ENCODE results near the gene JARID2. TPM values are rescaled to one million over a fixed set of nuclear protein-coding genes. Genes with fewer than 3 reads are reported as not detected.
A peak's percentile ranks its signal among the peaks of the same experiment; 100 is the strongest.

The JARID2 gene
- total RNA-seq, 1 donor from 2014 or later, result 17.9 TPM

DNA sequence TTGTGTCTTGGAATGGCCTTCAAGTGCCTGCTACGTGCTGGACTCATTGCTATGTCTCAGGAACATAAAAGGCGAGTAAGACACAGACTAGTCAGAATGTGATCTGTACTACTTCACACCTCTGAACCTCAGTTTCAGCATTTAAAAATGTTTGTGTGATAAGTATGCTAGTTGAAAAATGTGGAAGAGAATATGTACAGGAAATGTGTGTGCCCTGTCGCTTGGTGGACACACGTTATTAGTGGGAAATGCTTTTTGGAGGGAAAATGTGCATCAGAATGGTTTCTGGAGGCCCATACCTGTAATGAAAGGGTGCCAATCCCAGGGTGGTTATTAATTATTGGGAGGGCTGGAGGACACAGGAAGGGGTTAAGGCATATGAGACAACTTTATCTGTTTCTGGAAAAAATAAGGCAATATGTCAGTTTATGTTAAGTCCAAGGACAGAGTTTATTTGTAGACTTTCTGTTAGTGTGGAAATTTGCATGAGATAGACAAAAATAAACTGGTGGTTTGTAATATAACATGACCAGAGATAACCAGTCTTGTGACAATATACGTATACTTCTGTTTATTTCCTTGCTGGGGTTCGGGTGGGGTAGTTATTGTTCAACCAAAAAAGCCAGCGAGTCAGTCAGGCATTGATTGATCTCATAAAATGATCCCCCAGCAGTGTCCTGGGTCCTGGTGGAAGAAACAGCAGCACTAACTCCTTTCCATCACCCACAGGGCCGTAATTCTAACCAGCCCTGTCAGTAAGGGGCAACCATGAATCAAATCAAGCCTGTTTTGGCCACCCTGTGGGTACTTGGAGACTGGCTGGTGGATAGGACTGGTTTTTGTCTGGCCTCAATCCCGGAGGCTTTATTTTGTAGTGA, 117.9 kb downstream of the JARID2 start:
- no peaks in the 10 kb centered on the region for H3K9me3 ChIP-seq
- no peak overlapping the region for H3K27ac ChIP-seq
- H3K4me1 ChIP-seq, result peaks cover 35% of the 10 kb centered on the region
- TF ChIP-seq CTCF (IDR thresholded peaks at IDR 0.05), result no peak
- no peak for TF ChIP-seq POLR2AphosphoS5 (IDR thresholded peaks at IDR 0.05; ENCODE audit: insufficient read depth in 1 of 2, low read depth in 1 of 2)
- TF ChIP-seq POLR2A (IDR thresholded peaks at IDR 0.05), result no peak
- no peaks in the 10 kb centered on the region for H3K36me3 ChIP-seq
- H3K27me3 ChIP-seq, result no peaks in the 10 kb centered on the region
- intact Hi-C loops (cut with DNase I), result no loop called here
- DNase-seq (ENCODE audit: extremely low spot score in 2 of 2), result no peak
- no peak overlapping the region for H3K4me3 ChIP-seq

DNA sequence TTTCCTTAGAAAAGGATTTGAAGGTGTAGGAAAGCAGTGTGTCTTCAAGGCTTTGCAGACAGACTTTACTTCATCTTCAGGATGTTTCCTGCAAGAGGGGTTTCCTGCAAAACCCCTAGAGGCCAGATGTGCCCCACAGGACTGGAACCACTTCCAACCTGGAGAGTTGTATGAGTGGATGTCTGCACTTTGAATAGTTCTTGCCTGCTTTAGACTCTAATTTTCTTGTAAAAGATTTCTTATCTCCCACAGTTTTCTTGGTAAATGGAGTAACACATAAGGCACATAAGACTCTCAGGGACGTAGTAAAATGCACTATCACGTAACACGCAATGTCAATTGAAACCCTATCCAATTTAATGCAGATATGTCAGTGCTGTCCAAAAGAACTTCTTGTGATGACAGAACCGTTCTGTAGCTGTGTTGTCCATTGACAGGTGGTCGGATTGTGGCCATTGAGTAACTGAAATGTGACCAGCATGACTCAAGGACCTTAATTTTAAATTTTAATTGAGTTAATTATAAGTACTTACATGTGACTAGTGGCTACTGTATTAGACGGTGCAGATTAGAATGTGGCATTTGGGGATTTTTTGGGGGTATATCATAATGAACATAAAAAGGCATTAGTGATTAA, 118.7 kb downstream of the JARID2 start:
- intact Hi-C loops (cut with DNase I), result no loop called here
- Histone ChIP-seq H3K4me3 (no peak overlapping the region), H3K9me3 (no peaks in the 10 kb centered on the region), H3K36me3 (no peaks in the 10 kb centered on the region), H3K27ac (no peak overlapping the region), H3K27me3 (no peaks in the 10 kb centered on the region), H3K4me1 (peaks cover 37% of the 10 kb centered on the region)
- no peak for TF ChIP-seq POLR2AphosphoS5 (IDR thresholded peaks at IDR 0.05; ENCODE audit: insufficient read depth in 1 of 2, low read depth in 1 of 2)
- TF ChIP-seq POLR2A (IDR thresholded peaks at IDR 0.05), result no peak
- TF ChIP-seq CTCF (IDR thresholded peaks at IDR 0.05), result no peak
- DNase-seq (ENCODE audit: extremely low spot score in 2 of 2), result no peak

DNA sequence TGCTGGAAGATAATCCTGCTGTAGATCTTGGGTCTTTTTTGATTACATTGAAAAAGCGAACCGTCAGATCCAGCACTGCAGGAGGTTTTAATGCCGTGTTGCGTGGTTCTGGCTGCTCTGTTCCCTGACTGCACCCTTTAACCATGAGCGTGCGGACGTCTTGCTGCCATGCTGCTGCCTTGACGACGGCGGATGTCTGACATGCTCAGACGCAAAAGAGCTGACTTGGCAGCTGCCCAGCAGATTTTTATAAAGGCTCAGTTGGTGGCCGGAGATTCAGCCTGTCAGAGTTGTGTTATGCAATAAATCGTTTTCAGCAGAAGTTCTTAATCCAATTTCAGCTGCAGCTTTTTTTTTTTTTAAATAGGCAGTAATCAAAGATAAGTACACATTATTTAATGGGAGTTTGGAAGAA, 119.4 kb downstream of the JARID2 start:
- intact Hi-C loops (cut with DNase I), result no loop called here
- DNase-seq (ENCODE audit: extremely low spot score in 2 of 2), result no peak
- Histone ChIP-seq H3K4me3 (peak overlapping the region in 1 of 2 donors; percentile 8), H3K9me3 (no peaks in the 10 kb centered on the region), H3K36me3 (no peaks in the 10 kb centered on the region), H3K27ac (no peak overlapping the region), H3K27me3 (no peaks in the 10 kb centered on the region), H3K4me1 (peaks cover 44% of the 10 kb centered on the region)
- TF ChIP-seq POLR2A (IDR thresholded peaks at IDR 0.05), result no peak
- TF ChIP-seq CTCF (IDR thresholded peaks at IDR 0.05), result no peak
- no peak for TF ChIP-seq POLR2AphosphoS5 (IDR thresholded peaks at IDR 0.05; ENCODE audit: insufficient read depth in 1 of 2, low read depth in 1 of 2)

DNA sequence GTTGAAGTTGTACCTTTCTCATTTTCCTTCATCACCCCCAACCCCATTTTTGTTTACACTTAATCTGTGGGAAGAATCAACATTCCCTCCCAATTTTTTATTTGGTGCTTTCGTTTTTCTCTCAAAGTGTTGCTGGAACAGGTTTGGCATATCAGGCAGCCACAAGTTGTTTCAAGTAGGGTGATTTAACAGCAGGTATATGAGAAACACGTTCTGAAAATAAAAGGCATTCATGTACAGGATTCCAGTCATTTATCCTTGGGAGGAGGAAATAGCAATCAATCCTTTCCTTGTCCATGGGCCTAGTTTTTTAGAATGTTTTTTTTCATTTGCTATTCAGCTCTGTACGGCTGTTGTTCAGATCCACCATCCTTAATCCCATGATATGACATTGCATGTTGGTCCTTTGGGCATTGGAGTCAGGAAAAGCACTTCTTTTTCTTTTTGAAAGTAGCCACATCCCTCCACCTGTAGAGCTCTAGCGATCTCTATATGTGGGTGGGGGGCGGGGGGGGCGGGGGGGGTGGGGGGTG, 120.2 kb downstream of the JARID2 start:
- Histone ChIP-seq H3K36me3 (no peaks in the 10 kb centered on the region), H3K4me1 (peaks cover 52% of the 10 kb centered on the region), H3K9me3 (no peaks in the 10 kb centered on the region), H3K4me3 (no peak overlapping the region), H3K27me3 (no peaks in the 10 kb centered on the region), H3K27ac (no peak overlapping the region)
- intact Hi-C loops (cut with DNase I), result no loop called here
- TF ChIP-seq POLR2AphosphoS5 (IDR thresholded peaks at IDR 0.05; ENCODE audit: insufficient read depth in 1 of 2, low read depth in 1 of 2), result no peak
- no peak for TF ChIP-seq POLR2A (IDR thresholded peaks at IDR 0.05)
- TF ChIP-seq CTCF (IDR thresholded peaks at IDR 0.05), result no peak
- no peak for DNase-seq (ENCODE audit: extremely low spot score in 2 of 2)
